ENCODE data around the gene CADPS. TPM values are rescaled to one million over a fixed set of nuclear protein-coding genes. Genes with fewer than 3 reads are reported as not detected.

CADPS gene
- total RNA-seq, 4 donors from 2014 or later: 0.82 to 13.2 TPM; not detected in 2

DNA sequence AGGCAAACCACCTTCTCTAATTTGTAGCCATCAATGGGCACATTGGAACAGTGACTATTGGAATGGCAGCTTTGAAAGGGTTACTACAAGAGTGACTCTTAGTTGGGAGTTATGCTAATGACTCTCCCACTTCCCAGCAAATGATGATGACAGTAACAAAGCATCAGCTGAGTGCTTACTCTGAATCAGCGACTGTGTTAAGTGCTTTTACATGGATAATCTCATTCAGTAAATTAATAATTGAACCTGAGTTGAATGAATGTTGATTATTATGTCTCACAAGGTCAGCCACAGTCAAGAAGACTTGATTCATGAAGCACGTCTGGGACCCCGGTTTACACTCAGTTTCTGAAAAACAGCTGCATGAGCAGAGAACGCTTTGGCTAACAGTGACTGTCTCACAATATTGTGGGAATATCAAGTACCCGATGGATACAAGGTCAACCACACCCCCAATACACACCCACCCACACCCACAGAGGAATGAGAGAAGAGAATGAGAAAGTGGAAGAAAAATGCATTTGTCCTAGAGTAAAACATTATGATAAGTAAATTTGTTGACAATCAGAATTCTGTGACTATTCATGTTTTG, 259.9 kb downstream of the CADPS start:
- Histone ChIP-seq H3K27me3 (no peaks in the 10 kb centered on the region), H3K9me3 (no peaks in the 10 kb centered on the region), H3K4me1 (no peaks in the 10 kb centered on the region), H3K36me3 (no peaks in the 10 kb centered on the region), H3K4me3 (no peak overlapping the region), H3K27ac (no peak overlapping the region)
- TF ChIP-seq POLR2A (IDR thresholded peaks at IDR 0.05): no peak
- TF ChIP-seq, protein P1, sequence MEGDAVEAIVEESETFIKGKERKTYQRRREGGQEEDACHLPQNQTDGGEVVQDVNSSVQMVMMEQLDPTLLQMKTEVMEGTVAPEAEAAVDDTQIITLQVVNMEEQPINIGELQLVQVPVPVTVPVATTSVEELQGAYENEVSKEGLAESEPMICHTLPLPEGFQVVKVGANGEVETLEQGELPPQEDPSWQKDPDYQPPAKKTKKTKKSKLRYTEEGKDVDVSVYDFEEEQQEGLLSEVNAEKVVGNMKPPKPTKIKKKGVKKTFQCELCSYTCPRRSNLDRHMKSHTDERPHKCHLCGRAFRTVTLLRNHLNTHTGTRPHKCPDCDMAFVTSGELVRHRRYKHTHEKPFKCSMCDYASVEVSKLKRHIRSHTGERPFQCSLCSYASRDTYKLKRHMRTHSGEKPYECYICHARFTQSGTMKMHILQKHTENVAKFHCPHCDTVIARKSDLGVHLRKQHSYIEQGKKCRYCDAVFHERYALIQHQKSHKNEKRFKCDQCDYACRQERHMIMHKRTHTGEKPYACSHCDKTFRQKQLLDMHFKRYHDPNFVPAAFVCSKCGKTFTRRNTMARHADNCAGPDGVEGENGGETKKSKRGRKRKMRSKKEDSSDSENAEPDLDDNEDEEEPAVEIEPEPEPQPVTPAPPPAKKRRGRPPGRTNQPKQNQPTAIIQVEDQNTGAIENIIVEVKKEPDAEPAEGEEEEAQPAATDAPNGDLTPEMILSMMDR (IDR thresholded peaks at IDR 0.05): no peak
- DNase-seq: no peak
- intact Hi-C loops (cut with DNase I; ENCODE audit: low total_unique reads): no loop called here

DNA sequence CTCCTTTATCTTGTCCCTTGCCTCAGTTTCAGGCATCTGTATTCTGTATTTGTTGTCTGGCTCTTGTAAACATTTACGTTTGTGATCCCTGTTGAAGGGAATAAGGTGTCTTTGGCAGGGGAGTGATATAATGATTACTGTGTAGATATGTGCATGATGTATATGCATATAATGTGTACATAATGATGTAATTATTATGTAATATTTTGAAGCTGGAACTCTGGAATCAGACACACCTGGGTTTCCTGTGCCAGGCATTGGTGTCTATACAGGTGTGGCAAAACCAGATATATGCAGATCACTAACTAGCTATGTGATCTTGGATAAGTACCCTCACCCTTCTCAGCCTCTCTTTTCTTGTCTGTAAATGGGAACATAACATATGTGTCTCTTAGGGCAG, 260.7 kb downstream of the CADPS start:
- H3K36me3 ChIP-seq: no peaks in the 10 kb centered on the region
- no peaks in the 10 kb centered on the region for H3K27me3 ChIP-seq
- no peaks in the 10 kb centered on the region for H3K4me1 ChIP-seq
- no peaks in the 10 kb centered on the region for H3K9me3 ChIP-seq
- intact Hi-C loops (cut with DNase I; ENCODE audit: low total_unique reads): no loop called here
- TF ChIP-seq, protein P1 (IDR thresholded peaks at IDR 0.05): no peak
- no peak for TF ChIP-seq POLR2A (IDR thresholded peaks at IDR 0.05)
- no peak overlapping the region for H3K4me3 ChIP-seq
- H3K27ac ChIP-seq: no peak overlapping the region
- no peak for DNase-seq

DNA sequence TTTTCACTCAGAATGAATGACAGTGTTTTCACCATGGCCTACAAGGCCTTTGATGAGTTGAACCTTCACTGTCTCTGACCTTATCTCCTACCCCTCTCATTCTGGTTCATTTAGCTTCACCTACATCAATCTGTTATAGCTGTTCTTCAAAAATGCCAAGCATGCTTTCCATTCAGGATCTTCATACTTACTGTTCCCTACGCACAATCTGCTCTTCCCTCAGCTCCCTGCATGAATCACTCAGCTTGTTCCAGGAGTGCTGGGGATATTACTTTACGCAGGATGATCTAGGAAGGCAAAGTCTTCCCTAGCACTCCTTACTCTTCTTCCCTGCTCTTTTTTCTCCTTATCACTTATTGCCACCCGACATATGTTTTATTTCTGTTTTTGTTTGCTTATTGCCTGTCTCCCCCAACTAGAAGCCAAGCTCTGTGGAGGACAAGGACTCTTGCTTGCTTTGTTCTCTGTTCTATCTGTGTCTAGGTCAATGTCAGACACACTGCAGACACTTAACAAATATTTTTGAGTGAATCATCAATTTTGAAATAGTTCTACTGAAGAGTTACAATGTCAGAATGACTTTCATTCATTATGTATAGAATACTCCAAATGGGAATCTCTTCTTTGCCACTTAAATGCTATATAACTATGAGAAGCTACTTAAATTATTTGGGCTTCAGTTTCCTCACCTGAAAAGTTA, 263.5 kb downstream of the CADPS start:
- TF ChIP-seq POLR2A (IDR thresholded peaks at IDR 0.05): no peak
- TF ChIP-seq, protein P1 (IDR thresholded peaks at IDR 0.05): no peak
- intact Hi-C loops (cut with DNase I; ENCODE audit: low total_unique reads): no loop called here
- H3K4me1 ChIP-seq: no peaks in the 10 kb centered on the region

DNA sequence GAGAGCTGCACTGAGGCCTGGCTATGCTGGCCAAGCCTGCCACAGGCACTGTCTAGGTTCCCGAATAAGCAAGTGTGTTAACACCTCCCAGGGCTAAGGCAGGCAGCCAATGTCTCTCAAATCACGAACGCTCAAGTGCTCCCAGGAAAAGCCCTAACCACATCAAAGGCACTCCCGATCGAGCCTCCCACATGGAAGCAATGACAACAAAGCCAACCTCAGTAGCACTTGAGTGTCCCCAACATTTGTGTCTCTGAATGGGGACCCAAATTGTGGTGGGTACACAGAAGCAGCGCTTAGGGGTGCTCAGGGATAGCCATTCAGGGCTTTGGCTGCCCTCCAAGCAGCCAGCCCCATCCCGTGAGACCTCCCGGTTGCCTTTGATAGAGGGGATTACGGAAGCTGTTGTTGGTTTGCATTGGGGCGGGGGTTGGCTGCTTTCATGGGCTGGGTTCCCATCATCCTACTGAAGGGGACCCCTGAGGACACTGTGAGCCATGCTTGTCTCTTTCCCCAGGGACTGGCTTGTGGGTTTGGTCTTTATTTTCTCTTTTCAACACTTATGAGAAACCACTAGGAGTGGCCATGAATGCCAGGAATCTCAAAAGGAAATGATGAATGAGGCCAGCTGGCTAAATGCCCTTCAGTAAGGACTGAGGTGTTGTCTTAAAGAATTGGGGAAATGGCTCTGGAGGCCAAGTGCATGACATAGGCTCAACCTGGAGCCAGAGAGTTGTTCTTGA, 267.8 kb downstream of the CADPS start:
- H3K36me3 ChIP-seq: no peaks in the 10 kb centered on the region
- no peak overlapping the region for H3K4me3 ChIP-seq
- DNase-seq: no peak
- intact Hi-C loops (cut with DNase I; ENCODE audit: low total_unique reads): no loop called here
- H3K4me1 ChIP-seq: no peaks in the 10 kb centered on the region
- TF ChIP-seq, protein P1 (IDR thresholded peaks at IDR 0.05): no peak
- TF ChIP-seq POLR2A (IDR thresholded peaks at IDR 0.05): no peak
- no peaks in the 10 kb centered on the region for H3K9me3 ChIP-seq
- no peaks in the 10 kb centered on the region for H3K27me3 ChIP-seq
- no peak overlapping the region for H3K27ac ChIP-seq

More for the DNA sequence above, 263.5 kb downstream of the CADPS start:
- DNase-seq: no peak
- H3K9me3 ChIP-seq: no peaks in the 10 kb centered on the region
- no peak overlapping the region for H3K27ac ChIP-seq
- no peaks in the 10 kb centered on the region for H3K27me3 ChIP-seq
- H3K36me3 ChIP-seq: no peaks in the 10 kb centered on the region
- H3K4me3 ChIP-seq: no peak overlapping the region
